Endothelial cell of hepatic sinusoid (primary cell): Measurements from ENCODE around the gene AUTS2.

Experiments
- in situ Hi-C: cut with HindIII; loops from 2 replicates; pipeline ENCODE4 v1.10.0; 2017; ENCODE audit warnings: low sequenced_read_pairs

The AUTS2 gene

DNA sequence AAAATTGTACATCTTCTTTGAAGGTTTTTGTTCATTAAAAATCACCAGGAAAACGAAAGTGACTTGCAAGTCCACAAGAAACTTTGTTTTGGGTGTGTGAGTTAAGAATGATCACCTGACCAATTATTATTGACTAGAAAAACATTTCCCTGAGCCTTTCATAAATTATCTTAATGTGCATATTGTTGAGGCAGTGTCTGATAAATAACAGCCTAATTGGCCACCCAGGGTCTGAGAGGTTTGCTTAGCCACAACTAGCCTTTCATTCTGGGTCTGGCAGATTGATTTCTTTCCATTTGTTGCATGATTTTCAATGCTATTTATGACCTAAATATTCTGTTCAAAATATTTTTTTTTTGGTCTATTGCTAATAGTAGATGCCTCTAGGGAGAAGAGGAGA lies 152.8 kb downstream of the AUTS2 start:
- in situ Hi-C loops = no loop called here

GRCh38 chr7:69753981-69754380 lies 155.7 kb downstream of the AUTS2 start:
- in situ Hi-C loops = no loop called here

DNA sequence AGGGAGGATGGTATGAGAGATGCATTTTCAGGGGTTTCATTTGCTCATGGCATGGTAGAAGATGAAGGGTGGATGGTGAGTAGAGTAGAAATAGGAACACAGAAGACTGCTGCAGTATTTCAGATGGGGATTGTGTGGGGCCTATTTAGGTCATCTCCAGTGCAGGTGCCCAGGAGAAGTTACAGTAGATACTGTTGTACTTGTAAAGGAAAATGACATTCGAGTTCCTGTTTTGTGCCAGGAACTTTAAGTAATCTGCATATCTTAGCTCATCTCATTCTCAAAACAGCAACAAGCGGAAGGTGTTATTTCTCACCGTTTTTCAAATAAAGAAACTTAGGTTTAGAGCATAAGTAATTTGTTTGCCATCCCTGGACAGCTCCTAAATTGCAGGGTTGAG lies 156.2 kb downstream of the AUTS2 start:
- in situ Hi-C loops = no loop called here

- in situ Hi-C loops = no loop called here
Measured at GRCh38 chr7:69756235-69756634, 158.0 kb downstream of the AUTS2 start.

DNA sequence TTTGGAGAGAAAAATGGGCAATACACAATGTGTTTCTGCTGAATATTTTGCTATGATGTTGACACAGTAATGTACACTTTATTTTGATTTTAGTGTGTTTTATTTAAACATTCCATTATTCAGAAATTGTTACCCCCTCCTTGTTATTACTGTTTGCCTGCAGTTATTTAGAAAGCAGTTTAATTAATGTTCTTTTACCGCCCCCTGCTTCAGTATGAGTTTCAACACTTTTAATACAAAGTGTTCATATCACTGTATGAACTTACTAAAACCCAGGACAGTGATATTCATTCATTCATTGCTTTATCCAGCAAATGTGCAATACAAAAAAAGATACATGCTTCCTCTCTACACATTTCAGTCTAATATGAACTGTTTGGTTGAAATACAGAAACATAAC lies 159.3 kb downstream of the AUTS2 start:
- in situ Hi-C loops = no loop called here

DNA sequence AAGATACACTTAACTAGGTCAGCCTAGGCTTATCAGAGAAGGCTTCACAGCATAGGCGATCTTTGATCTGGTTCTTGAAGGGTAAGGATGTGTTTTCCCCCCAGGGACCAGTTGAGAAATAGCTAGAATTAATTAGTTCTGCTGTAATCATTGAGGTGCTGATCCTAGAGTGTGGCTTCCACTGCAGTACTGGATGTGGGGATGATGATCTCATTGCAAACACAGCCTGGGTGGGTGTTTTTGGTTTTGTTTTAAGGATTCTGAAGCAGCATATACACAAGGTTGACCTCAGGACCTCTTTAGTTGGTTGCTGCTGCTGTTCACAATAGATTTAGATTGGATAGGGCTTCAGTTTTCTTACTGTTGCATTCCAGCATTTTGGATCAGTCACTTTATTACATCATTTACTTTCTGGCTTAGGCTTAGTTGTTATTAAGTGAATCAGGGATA lies 159.7 kb downstream of the AUTS2 start:
- in situ Hi-C loops = no loop called here

DNA sequence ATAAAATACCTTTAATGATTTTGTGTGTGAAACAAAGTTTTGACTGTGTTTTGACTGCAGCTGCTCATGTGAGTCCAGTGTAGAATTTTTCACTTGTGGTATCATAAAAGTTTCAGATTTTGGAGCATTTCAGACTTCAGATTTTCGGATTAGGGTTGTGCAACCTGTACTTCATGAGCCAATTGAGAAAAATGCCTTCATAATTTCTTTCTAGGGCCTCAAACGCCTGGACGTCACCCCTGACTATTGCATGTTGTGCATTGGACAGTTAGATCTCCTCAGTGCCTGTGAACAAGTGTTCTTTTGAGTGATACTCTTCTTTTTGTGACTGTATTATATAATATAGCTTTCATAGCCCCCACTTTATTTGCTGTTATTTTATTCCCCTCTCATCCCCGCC lies 161.1 kb downstream of the AUTS2 start:
- in situ Hi-C loops = no loop called here

GRCh38 chr7:69761290-69761922 lies 163.1 kb downstream of the AUTS2 start:
- in situ Hi-C loops = no loop called here

DNA sequence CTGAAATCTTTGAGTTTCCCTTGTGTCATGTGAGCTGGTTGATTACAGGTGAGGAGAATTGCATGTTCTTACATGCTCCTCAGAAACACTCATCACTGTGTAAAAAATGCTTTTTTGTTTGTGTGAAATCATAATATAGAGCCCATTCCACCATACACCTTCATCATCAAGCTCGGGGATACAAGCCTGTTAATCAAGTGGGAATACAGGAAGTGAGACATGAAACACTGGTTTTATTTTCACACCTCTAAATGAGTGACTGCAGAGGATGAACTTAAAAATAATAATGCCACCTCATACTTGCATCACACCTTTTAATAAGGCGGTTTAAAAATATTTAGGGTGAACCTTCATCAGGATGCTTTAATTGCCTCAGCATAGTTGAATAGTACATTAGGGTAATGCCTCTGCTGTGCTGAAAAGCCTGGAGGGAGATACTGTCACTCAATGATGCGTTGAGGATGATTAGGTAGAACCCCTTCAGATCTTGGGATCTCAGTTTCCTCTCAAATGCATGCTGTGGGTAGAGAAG lies 164.6 kb downstream of the AUTS2 start:
- in situ Hi-C loops = no loop called here

DNA sequence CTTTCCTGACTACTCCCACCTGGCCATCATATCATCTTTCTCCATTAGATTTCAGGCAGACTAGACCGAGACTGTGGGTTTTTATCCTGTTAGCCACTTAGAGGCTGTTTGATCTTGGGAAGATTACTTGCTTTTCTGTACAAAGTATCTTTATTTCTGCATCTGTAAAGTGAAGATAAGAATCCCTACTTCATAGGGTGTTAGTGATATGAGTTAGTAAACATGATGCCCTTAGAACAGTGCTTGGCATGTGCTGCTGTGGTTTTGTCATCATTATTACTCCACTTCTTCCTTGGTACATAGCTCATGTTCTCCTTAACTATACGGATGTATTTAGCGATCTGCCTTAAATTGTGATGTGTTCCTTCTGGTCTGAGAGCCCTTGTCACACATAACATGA lies 165.2 kb downstream of the AUTS2 start:
- in situ Hi-C loops = no loop called here

GRCh38 chr7:69764147-69764546 lies 165.9 kb downstream of the AUTS2 start:
- in situ Hi-C loops = no loop called here

GRCh38 chr7:69764681-69765080 lies 166.4 kb downstream of the AUTS2 start:
- in situ Hi-C loops = no loop called here

DNA sequence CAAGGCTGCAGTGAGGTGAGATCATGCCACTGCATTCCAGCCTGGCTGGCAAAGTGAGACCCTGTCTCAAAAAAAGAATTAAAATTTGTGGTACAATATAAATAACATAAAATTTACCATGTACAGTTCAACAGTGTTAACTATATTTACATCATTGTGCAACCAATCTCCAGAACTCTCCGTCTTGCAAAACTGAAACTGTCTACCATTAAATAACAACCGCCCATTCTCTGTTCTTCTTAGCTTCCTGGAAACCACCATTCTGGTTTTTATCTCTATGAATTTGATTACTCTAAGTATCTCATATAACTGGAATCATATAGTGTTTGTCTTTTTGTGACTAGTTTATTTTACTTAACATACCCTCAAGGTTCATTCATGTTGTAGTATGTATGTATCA lies 167.6 kb downstream of the AUTS2 start:
- in situ Hi-C loops = no loop called here

DNA sequence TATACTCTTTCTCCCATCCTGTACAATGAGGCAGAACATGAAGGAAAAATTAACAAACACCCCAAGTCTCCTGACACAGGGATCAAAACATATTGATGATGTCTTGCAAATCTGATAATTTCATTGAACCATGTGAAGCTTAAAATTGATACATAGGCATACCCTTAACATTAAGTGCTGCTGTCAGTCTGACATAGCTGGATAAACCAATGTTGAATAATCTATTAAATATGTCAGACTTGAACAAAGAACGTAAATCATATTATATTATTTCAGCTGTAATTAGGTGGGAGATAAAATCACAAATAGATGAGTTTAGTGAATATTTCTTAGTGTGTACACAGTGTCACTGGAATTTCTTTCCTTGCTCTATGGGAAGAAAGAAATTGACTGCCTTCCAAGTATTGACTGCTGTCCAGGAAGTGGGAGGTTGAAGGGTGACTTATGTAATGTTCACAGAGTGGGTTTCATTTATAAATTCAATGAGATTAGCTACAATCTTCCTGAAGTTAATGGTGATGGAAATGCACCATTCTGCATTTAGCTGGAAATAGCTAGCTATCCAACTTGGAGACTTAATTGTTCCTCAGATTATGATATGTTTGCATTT lies 170.8 kb downstream of the AUTS2 start:
- in situ Hi-C loops = no loop called here

DNA sequence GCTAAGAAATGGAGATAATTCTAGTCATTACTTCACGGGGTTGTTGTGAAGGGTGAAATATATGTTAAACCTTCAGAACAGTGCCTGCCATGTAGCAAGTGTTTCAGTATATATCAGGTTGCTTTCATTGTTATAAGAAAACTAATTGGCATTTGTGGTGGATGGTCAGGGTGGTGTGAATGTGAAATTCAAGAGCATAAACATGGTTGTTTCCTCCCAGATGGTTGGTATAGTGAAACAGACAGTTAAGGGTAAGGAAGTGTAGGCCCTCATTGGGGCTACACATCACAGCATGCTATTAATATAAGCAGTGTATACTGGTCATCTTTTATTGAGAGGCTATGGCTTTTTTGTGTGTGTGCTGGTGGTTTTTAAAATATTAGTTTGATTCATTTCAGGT lies 171.6 kb downstream of the AUTS2 start:
- in situ Hi-C loops = no loop called here

DNA sequence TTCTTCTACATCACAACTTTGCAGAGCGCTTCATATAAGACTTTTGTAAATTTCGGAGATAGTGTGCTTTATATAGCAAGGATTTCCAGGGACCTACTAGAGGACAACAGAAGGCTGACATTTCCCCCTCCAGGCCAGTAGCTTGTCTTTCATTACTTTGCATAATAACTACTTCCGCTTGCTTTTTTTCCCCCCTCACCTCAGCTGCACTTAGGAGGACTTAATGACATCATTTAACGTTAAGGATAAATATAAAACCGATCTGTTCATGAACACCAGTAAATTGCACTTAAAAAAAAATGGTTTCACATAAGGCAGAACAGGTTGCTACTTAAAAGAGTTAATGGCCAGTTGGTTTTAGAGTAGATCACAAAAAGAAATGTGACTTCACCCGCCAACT lies 172.3 kb downstream of the AUTS2 start:
- in situ Hi-C loops = no loop called here

DNA sequence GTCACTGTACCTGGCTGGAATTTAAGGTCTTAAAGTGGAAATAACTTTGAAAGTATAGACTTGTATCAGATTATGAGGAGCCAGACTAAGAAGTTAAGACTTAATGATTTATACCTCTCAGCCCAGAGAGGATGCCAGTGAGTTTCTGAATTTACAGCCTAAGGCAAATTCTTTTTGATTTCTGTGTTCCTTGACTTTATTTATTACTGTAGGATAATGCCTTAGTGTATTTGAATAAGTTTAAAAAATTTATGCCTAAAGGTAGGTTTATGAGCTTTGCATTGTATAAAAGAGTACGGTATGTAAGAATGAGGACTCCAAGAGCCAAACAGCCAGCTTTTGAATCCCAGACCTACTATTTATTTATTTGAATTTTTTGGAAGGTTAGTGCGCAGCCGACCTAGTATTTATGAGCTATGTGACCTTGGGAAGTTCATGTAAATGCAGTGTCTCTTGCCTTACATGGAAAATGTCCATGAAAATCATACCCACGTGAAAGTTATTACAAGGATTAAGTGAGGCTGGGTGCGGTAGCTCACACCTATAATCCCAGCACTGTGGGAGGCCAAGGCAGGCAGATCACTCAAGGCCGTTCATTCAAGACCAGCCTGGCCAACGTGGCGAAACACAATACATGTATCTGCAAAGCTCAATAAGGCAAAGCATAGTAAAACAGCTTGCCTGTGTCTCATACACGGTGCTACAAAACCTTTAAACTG lies 174.6 kb downstream of the AUTS2 start:
- in situ Hi-C loops = no loop called here

GRCh38 chr7:69773535-69774225 lies 175.4 kb downstream of the AUTS2 start:
- in situ Hi-C loops = no loop called here

DNA sequence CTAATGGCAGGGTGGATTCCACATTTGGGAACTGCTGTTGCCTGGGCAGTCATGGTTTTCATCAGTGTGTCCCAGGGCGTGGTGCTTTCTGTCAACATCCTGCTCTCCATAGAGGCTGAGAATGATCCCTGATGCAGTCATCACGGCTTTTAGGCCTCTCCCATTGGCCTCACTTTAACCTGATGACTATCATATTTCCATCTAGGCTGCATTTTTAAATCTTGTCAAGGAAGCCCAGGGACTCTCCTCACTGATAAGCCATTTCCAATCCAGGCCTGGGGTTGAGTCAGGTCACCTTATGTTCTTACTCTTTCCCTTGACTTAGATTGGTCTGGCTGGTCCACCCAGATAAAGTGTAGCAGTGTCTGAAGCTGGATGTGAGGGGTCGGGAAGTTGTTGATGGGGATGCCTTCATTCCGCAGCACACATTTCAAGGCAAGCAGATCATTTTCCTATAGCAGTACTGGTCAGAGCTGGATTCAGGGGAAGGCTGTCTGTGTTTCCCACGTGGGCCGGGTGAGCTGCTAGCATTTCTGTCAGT lies 177.0 kb downstream of the AUTS2 start:
- in situ Hi-C loops = no loop called here

- in situ Hi-C loops = no loop called here
Measured at GRCh38 chr7:69776611-69777010, 178.3 kb downstream of the AUTS2 start.

DNA sequence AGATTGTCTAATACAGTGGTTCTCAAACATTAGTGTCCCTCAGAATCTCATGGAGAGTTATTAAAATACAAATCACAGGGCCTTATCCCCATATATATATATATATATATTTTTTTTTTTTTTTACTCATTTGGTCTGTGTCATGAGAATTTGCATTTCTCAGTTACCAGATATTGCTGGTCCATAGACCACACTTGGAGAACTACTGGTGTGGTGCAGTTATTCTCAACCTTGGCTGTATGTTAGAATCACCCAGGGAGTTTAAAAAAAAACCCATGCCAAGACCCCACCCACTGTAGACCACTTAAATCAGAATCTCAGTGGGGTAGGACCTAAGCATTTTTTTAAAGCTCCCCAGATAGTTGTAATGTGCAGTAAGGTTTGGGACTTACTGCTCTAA lies 179.9 kb downstream of the AUTS2 start:
- in situ Hi-C loops = no loop called here
